Renal pelvis (tissue), 4 donors: Measurements from ENCODE around the gene ST6GALNAC3. TPM values are rescaled to one million over a fixed set of nuclear protein-coding genes. Genes with fewer than 3 reads are reported as not detected.
"Not testable (repeated sequence)": the region's sequence is repeated elsewhere in the genome, so short reads cannot be mapped to it uniquely, and the experiment has no call there.

Experiments used
- DNase-seq: peaks from one replicate; pipeline ENCODE4 v3.0.0-alpha.2; 2013
- polyA plus RNA-seq, 3 donors: library from polyadenylated mRNA; unstranded; fragments of 120-200 nt; gene quantifications; one replicate each; pipeline ENCODE4 v1.2.1, GENCODE V29; 2013; ENCODE audit not compliant: insufficient read length in 3 of 3

Gene ST6GALNAC3
- polyA plus RNA-seq, 3 donors: 81.7 to 82.8 (median 81.9) TPM

- DNase-seq: no peak
Observed at GRCh38 chr1:76337542-76338219, 263.1 kb downstream of the ST6GALNAC3 start.

- DNase-seq: no peak
Observed at GRCh38 chr1:76340056-76340455, 265.5 kb downstream of the ST6GALNAC3 start.

DNA sequence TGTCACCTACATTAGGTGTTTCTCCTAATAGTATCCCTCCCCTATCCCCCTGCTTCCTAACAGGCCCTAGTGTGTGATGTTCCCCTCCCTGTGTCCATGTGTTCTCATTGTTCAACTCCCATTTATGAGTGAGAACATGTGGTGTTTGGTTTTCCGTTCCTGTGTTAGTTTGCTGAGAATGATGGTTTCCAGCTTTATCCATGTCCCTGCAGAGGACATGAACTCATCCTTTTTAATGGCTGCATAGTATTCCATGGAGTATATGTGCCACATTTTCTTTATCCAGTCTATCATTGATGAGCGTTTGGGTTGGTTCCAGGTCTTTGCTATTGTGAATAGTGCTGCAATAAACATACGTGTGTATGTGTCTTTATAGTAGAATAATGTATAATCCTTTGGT, 267.3 kb downstream of the ST6GALNAC3 start:
- not testable (repeated sequence) for DNase-seq

DNA sequence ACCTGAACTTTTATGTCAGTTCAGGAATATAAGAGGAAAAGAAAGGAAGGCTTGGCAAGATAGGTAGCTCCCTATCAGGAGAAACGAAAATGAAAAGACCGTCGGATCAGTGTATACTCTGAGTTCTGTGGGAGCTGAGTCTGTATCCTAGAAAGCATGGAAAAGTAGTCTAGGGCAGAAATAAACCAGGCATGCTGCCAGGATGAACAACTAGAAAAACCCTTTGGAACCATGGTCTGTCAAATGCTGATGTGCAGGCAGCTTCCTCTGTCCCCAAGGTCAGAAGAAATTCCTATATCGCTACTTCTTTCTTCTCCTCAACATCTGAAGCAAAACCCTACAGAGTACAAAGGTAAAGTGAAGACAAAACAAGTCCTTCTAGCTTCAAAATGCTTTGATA, 268.8 kb downstream of the ST6GALNAC3 start:
- no peak for DNase-seq

- no peak for DNase-seq
Observed at GRCh38 chr1:76351655-76352054, 277.1 kb downstream of the ST6GALNAC3 start.

DNA sequence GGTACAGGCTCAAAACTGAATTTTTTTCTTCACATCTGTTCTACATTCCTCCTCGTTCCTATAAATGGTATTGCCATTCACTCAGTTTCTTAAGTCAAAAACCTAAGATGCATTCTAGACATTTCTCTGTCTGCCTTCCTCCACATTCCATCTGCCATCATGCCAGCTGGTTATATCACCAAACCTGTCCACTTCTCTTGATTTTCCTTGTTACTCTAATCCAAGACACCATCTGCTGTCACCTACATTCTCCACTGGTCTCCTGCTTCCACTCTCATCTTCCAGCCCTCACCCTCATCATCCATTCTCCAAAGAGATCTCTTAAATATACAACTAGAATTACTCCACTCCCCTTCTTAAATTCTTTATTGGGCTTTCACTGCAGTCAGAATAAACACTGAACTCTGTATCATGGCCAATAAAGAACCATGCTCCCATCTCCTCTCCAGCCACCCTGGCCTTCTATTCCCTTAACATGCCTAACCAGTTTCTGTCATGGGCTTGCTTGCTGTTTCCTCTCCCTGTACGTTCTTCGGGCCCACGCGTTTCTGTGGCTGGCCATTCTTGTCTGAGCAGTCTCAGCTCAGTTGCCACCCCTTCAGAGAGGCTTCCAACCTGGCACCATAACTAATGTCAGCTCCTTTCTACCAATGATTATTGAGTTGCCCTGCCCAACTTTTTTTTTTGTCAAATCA, 278.3 kb downstream of the ST6GALNAC3 start:
- DNase-seq: no peak

DNA sequence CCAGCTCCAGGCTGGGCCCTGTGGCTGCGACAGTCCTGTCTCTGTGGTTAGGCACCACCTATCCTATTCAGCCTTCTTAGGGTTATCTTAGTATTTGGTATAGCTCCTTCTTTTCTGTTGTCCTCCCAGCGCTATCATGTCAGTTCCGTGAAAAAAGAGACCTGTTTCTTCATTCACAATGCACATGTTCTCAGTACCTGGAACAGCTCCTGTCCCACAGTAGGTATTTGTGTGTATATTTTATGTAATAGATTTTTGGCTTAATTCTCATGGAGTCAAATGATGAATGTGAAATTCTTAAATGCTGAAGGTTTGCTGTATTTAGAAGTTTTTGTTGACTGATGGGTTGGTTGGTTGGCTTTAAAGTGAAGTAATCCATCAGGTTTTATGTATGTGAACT, 279.7 kb downstream of the ST6GALNAC3 start:
- DNase-seq: no peak

- DNase-seq: no peak
Observed at GRCh38 chr1:76366726-76367125, 292.2 kb downstream of the ST6GALNAC3 start.

GRCh38 chr1:76371941-76372340, 297.4 kb downstream of the ST6GALNAC3 start:
- no peak for DNase-seq

GRCh38 chr1:76374086-76374485, 299.5 kb downstream of the ST6GALNAC3 start:
- DNase-seq: no peak

GRCh38 chr1:76377247-76377646, 302.7 kb downstream of the ST6GALNAC3 start:
- no peak for DNase-seq

DNA sequence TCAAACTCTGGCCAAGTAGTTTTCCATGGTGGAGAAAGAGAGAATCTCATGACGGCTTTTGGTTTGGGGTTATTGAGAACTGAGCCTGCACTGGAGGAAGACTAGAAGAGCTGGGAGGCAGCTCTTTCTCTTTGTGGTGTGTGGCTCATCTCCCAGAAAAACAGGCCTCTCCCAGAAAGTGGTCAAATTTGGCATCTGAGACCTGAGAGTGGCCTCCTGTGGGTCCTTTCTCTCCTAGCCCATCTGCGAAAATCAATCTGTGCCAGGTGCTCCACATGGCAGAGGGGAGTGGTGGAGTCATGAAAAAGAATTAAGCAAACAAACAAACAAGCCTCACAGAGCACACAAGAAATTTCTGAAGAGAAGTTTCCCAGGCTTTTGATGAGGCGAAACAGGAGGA, 305.0 kb downstream of the ST6GALNAC3 start:
- no peak for DNase-seq

- DNase-seq: no peak
Observed at GRCh38 chr1:76381450-76382097, 307.0 kb downstream of the ST6GALNAC3 start.

DNA sequence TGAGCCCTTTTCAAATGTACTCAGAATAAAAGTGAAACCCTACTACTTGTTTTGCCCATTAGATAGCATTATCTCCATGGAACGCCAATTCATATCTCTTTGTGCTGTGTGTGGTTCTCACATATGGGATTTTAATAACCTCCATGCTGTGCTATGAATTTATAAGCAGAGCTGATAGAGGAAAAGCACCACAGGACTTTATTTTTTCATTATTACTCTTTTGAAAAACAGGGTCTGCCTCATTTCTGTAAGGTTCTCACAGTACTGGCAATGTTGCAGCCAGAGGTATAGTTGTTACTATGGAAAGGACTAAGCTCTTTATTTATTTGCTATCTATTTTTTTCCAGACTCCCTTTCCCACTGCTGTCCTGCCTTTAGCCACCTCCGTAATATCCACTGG, 313.7 kb downstream of the ST6GALNAC3 start:
- no peak for DNase-seq

GRCh38 chr1:76390456-76390855, 315.9 kb downstream of the ST6GALNAC3 start:
- DNase-seq: no peak

DNA sequence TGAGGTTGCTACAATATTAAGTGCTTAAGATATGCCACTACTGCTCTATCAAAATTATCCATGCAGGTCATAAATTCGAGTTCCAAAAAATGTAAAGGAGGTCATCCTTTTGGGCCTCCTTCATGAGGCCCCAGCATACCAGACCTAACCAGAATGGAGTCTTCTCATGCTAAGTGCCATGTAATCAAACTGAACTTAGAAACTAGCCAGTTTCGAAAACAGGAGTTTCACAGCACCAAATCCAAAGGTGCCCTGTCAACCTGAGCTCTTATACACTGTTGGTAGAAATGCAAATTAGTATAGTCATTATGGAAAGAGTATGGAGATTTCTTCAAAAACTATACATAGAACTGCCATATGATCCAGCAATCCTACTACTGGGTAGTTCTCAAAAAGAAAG, 320.5 kb downstream of the ST6GALNAC3 start:
- DNase-seq: no peak

GRCh38 chr1:76402128-76402527, 327.6 kb downstream of the ST6GALNAC3 start:
- DNase-seq: no peak

- DNase-seq: no peak
Observed at GRCh38 chr1:76408303-76408702, 333.8 kb downstream of the ST6GALNAC3 start.

- no peak for DNase-seq
Observed at GRCh38 chr1:76410499-76410898, 336.0 kb downstream of the ST6GALNAC3 start.

GRCh38 chr1:76418531-76418930, 344.0 kb downstream of the ST6GALNAC3 start:
- DNase-seq: no peak

GRCh38 chr1:76419603-76420002, 345.1 kb downstream of the ST6GALNAC3 start:
- DNase-seq: no peak

DNA sequence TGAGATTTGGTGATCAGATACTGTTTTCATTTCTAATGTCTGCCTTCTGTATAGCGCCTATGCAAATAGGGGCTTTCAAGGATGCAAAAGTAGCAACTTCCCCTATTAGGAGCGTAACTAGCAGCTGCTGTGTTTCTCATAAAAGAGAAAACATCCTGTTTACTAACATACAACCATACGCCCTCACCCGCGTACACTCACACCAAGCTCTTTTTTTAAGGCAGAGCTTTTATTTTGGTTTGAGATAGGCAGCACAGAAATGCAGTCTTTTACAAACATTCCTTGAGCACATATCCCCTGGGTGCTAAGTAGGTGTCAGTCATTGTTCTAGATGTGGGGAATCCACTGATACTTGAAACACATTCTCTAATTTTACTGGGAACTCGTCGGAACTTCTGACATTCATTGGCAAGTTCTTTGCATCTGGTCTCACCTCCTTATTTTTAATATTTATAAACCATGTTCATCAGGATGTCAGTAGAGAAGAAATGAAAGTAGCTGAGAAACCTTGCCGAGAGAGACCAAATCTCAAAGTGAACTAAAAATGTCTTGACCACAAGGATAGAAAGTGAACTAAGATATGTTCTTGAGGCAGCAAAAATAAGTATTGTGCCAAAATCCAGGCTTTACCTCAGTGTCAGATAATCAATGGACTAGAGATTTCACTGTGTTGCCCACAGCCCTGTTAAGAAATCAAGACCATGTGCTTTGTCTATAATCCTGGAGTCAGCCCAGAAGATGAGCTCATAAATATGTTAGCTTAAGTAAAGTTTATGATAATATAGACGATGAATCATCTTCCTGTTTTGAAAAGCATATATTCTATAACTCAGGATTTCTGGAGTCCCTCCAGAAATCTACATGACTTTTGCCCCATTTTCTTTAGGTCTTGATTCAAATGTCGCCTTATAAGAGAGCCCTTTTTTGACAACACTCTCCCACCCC, 350.9 kb downstream of the ST6GALNAC3 start:
- DNase-seq: no peak
